ENCODE measurements around the gene PCSK6. TPM values are rescaled to one million over a fixed set of nuclear protein-coding genes. Genes with fewer than 3 reads are reported as not detected.

The PCSK6 gene
- total RNA-seq, 4 donors from 2014 or later: 9.7 to 20.5 (median 13.1) TPM

DNA sequence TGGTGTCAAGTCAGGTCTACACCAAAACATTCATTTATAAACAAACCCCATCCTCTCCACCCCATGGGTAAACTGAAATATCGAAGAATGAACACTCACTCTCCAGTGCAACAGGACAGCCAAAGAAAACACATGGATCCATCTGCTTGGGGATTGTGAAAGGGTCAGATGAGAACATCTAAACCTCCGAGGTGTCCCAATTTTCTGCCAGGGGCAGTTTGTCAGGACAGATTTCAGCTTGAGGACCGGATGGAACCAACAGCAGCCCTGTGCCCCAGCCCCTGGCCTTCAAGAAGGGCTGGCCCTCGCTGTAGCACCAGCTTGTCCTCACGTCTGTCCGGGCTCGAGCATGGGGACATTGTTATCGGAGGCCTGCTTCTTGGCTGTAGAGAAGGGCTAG is 45.5 kb downstream of the PCSK6 start:
- DNase-seq (ENCODE audit: low spot score) (no peak), ATAC-seq (ENCODE audit: low FRiP score) (no peak)
- TF ChIP-seq CTCF (IDR thresholded peaks at IDR 0.05): no peak

DNA sequence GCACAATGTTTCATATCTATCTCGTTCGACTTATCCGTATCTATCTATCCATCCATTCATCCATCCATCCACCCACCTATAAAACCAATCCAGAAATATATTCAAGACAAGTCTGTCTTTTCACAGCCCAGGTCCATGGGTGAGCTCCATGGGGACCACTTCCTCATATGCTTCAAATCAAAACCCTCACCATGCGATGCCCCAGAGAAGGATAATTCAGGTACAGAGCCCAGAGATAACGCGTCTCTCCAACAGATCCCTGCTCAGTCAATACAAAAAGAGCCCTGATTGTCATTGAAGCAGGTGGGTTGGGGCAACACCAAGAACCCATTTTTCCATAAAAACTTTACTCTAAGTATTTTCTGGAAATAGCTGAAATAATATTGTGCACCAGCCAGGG is 47.2 kb downstream of the PCSK6 start:
- no peak for ATAC-seq (ENCODE audit: low FRiP score)
- no peak for TF ChIP-seq CTCF (IDR thresholded peaks at IDR 0.05)

DNA sequence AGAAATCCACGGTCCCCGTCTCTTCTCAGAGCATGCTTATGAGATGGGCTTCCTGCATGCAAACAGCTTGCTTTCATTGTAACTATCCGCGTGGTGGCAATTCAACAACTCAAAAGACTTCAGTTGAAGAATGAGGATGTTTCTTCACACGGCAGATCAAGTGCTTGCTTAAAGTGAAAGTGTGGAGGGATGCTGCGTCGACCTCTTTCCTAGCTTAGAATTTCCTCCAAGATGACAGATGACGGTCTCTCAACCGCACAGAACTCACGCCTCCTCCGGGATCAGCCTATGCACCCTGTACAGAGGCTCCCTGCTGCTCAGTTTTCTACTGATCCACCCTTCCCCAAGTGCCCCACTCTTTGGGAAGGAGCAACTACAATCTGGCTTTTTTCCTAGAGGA is 47.8 kb downstream of the PCSK6 start:
- TF ChIP-seq CTCF (IDR thresholded peaks at IDR 0.05): no peak
- DNase-seq (ENCODE audit: low spot score) (no peak), ATAC-seq (ENCODE audit: low FRiP score) (no peak)

More for the DNA sequence above, 47.2 kb downstream of the PCSK6 start:
- no peak for DNase-seq (ENCODE audit: low spot score)

DNA sequence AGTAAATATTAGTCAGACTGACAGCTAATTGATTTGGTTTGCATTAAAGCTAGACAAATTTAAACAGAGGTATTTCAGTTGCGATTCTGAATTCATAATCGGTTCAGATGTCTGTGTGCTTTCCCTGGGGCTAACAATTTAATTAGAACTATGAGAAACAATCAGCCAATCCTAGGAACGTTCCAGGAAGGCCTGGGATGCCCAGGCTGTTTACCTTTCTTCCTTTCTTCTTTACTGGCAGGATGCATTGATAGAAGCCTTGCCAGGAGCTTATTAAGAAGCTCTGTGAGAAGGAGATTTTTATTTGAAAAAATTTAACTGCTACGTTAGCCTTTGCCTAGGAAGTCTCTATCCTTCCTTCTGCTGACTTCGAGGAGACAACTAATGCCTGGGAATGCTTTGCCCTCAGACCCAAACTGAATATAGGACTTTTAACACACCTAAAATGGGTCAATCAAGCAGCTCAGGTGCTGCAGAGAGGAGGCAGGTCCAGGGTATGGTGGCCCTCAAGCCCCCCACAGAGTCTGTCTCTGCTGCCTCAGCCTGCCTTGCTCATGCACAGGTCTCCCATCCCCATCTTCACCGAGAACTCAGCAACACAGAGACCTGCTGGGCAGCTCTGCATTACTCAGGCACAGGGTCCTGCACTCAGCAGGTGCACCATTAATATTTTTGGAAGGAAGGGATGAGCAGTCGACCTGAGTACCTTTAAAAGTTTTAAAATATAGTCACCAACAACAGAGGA is 48.5 kb downstream of the PCSK6 start:
- TF ChIP-seq CTCF (IDR thresholded peaks at IDR 0.05): no peak
- ATAC-seq (ENCODE audit: low FRiP score) (no peak), DNase-seq (ENCODE audit: low spot score) (no peak)

GRCh38 chr15:101439920-101440319 is 49.6 kb downstream of the PCSK6 start:
- ATAC-seq (ENCODE audit: low FRiP score) (no peak), DNase-seq (ENCODE audit: low spot score) (no peak)
- no peak for TF ChIP-seq CTCF (IDR thresholded peaks at IDR 0.05)

GRCh38 chr15:101439285-101439919 is 50.1 kb downstream of the PCSK6 start:
- DNase-seq (ENCODE audit: low spot score) (no peak), ATAC-seq (ENCODE audit: low FRiP score) (no peak)
- no peak for TF ChIP-seq CTCF (IDR thresholded peaks at IDR 0.05)

Measured in omental fat pad (tissue), 4 donors.